Stimulated activated CD8-positive, alpha-beta memory T cell treated with anti-CD3 and anti-CD28 coated beads, Interleukin-12 subunit alpha, Interleukin-12 subunit beta, amount 100 ng/mL, for 24 hours (primary cell): Measurements from ENCODE around the gene SLC6A13.
"Not testable (repeated sequence)": the region's sequence is repeated elsewhere in the genome, so short reads cannot be mapped to it uniquely, and the experiment has no call there.

Experiments
- DNase-seq: peaks from one replicate; pipeline ENCODE4 v3.0.0-alpha.2; 2020; ENCODE audit errors: extremely low read depth

SLC6A13 gene

GRCh38 chr12:197911-198695, 64.5 kb downstream of the SLC6A13 start:
- DNase-seq = no peak

GRCh38 chr12:197347-197746, 65.3 kb downstream of the SLC6A13 start:
- DNase-seq = no peak

DNA sequence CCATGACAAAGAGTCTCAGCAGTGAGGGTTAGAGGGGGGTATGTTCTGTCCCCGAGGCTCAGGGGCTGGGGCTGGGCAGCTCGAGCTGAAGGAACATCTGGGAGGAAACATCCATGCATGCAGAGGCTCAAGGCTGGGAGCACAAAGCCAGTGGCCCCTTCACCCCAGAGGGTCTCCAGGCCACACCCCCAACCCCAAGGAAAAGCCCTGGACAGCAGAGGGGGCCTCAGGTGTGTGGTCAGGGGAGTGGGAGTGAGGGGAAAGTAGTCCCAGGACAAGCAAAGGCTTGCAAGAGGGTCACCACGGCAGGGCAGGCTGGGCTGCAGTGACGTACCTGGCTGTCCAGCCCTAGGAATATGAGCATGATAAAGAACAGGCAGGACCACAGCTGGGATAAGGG, 66.2 kb downstream of the SLC6A13 start:
- DNase-seq = no peak

DNA sequence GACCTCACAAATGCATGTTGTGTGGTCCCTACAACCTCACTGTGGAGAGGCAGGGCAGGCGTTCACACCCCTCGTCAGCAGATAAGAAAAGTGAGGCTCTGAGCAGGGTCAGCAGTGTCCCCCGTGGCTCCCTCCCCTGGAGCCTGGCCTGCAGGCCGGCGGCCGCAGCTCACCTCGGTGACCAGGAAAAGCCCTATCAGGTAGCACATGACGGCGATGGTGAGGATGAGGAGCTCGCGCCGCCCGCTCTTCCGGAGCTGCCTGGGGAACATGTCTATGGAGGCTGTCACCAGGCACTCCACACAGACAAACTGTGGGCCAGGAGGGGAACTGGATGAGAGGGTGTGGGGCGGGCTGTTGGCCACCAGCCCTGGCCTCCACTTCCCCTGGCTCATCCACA, 66.7 kb downstream of the SLC6A13 start:
- no peak for DNase-seq

GRCh38 chr12:195156-195555, 67.5 kb downstream of the SLC6A13 start:
- DNase-seq = no peak

DNA sequence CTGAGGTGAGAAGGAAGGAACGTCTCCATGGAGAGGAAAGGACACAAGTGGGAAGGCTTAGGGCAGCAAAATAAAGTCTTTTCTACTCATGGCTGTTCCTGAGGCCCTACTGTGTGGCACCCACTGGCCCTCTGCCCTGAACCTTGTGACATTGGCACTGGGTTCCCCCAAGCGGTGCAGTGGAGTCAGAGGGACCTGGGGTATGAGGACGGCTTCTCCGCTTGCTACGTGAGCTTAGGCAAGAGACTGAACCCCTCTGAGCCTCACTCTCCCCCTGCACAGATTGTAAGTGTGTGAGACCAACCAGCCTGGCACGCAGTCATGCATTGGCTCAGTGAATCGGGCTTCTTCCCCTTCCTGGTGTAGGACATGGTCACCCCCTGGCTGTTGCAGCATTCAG, 68.4 kb downstream of the SLC6A13 start:
- no peak for DNase-seq

DNA sequence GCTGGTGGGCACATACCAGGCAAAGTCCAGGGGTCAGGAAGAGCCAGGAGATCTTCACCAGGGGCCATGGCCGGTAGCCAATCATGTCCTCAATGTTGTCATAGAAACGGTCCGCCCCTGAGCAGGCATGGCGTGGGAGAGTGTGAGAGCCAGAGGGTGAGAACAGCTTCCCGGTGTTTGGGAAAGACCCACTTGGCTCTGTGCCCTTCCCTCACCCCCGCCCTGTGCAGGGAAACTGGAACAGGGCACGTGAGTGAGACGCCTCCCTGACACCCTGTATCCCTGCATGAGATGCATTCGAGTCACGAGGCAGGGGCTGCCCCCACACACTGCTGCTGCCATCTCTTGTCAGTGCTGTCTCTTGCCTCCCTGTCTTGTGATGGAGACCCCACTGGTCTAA, 69.4 kb downstream of the SLC6A13 start:
- DNase-seq = no peak

- DNase-seq = no peak
Measured at GRCh38 chr12:191541-191940, 71.1 kb downstream of the SLC6A13 start.

DNA sequence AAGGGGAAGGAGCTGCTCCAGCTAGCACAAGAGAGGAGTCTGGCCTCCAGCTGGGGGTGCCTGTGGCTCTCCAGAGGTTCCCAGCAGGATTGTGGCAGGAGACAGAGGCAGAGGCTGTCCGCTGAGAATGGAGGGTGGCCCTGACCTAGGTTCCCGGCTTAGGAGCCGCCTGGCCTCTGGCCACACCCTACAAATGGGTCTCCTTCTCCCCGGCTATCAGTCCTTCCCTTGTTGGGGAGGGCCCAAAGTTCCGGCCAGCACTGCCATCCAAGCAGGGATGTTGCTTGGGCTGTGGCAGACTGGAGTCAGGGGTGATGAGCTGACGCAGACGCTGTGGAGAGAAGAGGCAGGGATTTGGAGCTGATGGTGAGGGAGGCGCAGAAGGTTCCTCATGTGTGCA, 71.8 kb downstream of the SLC6A13 start:
- DNase-seq = no peak

GRCh38 chr12:189622-189962, 73.0 kb downstream of the SLC6A13 start:
- DNase-seq = no peak

- no peak for DNase-seq
Measured at GRCh38 chr12:188910-189621, 73.6 kb downstream of the SLC6A13 start.

DNA sequence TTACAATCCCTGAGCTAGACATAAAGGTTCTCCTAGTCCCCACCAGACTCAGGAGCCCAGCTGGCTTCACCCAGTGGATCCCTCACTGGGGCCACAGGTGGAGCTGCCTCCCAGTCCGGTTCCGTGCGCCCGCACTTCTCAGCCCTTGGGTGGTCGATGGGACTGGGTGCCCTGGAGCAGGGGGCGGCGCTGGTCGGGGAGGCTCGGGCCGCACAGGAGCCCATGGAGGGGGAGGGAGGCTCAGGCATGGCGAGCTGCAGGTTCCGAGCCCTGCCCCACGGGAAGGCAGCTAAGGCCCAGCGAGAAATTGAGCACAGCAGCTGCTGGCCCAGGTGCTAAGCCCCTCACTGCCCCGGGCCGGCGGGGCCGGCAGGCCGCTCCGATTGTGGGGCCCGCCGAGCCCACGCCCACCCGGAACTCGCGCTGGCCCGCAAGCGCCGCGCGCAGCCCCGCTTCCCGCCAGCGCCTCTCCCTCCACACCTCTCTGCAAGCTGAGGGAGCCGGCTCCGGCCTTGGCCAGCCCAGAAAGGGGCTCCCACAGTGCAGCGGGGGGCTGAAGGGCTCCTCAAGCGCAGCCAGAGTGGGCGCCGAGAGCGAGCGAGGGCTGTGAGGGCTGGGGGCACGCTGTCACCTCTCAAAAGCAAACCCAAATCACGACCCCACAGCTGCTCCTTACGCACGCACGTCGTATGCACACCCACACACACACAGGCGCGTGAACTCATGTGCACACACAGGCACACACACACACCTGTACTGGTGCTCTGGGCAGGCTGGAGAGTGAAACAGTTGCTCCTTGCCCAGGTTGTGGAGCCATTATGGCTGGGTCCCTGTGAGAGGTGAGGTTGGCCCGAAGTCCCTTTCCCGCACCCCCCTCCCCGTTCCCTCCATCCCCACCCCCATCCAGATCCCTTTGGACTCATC, 74.4 kb downstream of the SLC6A13 start:
- DNase-seq = not testable (repeated sequence)

DNA sequence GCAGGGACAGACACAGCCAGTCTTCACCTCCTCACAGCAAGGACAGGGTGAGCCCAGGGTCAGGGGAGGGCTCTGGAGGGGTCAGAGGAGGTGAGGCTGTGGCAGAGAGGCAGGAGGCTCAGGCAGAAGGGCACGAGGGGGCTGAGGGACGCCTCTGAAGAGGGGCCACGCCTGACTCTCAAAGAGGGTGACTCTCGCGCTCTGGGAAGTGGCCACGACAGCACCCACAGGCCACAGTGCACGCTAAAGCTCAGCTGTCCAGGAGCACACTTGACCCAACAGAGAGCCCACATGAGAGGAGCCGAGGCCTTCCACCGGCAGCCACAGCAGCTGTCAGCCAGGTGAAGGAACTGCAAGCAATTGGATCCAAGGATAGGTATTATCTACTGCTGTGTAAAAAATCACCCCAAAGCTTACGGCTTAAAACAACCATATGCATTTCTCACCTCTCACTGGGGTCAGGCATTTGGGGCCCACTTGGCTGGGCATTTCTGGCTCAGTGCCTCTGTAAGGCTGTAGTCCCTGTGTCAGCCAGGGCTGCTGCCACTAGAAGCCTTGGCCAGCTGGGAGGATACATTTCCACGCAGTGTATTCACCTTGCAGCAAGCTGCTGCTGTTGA, 76.5 kb downstream of the SLC6A13 start:
- no peak for DNase-seq

GRCh38 chr12:185576-185955, 77.1 kb downstream of the SLC6A13 start:
- DNase-seq = no peak

DNA sequence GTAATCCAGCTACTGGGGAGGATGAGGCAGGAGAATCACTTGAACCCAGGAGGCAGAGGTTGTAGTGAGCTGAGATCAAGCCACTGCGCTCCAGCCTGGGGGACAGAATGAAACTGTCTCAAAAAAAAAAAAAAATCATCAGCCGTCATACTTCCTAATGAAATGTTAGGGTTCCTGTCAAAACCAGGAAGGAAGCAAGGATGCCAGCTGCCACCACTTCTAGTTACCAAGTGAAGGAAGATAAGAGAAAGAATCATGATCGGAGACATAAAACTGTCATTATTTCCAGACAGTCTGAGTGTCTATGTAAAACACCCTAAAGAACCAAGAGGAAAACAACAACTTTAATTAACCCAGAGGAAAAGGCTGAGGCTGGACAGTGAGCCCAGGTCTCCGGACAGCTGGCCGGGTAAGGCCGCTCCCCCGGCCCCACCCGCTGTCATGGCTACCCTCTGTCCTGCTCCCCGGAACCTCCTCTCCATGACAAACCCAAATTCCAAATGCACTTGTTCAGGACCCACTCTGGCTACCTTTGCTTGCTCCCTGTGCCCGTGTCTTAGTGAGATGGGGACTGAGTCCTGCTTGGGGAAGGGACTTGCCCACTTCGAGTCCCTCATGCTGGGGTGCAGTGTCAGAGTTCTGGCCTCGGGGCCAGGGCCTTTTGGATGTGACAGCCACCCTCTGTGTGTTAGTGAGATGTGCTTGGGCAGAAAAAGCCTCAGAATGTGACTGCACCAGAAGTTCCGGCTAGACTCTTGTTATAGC, 77.6 kb downstream of the SLC6A13 start:
- DNase-seq = no peak

GRCh38 chr12:182381-182892, 80.2 kb downstream of the SLC6A13 start:
- no peak for DNase-seq

DNA sequence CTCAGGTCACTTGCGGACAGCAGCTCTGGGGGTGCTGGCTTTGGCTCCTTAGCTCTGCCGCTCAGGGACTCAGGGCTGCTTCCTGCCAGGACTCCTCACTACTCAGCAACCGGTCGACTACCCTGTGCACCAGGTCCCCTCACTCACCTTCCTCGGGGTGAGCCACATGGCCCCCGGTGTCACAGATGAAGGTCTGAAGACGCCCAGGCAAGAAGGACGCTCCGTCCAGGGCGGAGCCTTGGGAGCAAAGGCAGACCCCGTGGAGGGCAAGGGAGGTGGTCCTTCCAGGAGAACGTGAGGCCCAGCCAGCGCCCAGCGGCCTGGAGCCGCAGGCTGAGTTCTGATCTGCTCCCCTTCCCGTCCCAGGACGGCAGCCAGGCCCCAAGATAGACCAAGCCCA, 80.7 kb downstream of the SLC6A13 start:
- DNase-seq = no peak

GRCh38 chr12:180445-180844, 82.2 kb downstream of the SLC6A13 start:
- DNase-seq = no peak

GRCh38 chr12:179885-180284, 82.8 kb downstream of the SLC6A13 start:
- no peak for DNase-seq

DNA sequence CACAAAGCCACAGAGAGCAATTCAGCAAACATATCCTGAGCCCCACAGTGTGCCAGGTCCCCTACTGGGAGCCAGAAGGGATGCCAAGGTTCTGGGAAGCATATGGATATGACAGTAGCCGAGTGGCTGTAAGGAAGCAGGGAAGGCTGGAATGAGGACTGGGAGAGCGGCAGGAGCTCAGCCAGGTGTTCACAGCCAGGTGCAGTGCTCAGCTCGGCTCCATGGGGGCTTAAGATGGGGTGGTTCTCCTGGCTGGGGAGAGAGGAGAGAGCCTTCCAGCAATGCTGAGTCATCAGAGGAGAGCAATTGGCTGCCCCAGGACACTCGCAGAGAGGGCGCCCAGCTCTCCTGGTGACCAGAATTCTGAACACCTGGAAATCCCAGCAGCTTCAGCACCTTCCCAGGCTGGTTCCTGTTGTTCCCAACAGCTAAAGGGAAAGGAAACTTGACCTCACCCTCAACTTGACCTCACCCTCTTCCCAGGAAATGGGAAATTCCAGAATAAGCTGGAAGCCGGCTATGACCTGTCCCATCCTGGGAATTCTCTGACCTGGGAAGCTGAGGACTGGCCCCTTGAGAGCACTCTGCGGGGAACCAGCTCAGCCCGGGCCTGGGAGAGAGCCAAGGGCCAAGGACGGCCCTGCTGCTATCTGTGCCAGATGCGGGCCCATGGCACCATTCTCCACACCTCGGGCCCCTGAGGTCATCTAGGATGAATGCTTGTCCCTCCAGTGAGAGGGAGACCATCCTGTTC, 83.3 kb downstream of the SLC6A13 start:
- no peak for DNase-seq

- no peak for DNase-seq
Measured at GRCh38 chr12:178829-179109, 83.9 kb downstream of the SLC6A13 start.
